ENCODE data around the gene RBBP4. TPM values are rescaled to one million over a fixed set of nuclear protein-coding genes. Genes with fewer than 3 reads are reported as not detected.

The RBBP4 gene
- polyA plus RNA-seq, 1 donor from 2014 or later, result 270 TPM

- Histone ChIP-seq H3K27ac (ENCODE audit: low read length) (no peak overlapping the region), H3K79me2 (replicated peaks; ENCODE audit: insufficient read depth, low read length) (no peaks in the 10 kb centered on the region)
- TF ChIP-seq RAD21 (conservative IDR thresholded peaks at IDR 0.05) (no peak), POLR2AphosphoS5 (IDR thresholded peaks at IDR 0.05) (no peak), EP300 (conservative IDR thresholded peaks at IDR 0.05; ENCODE audit: poor library complexity, severe bottlenecking) (no peak), TAF1 (IDR thresholded peaks at IDR 0.05; ENCODE audit: low read depth) (no peak), EZH2 (IDR thresholded peaks at IDR 0.05; ENCODE audit: borderline replicate concordance, insufficient read depth, low read length, poor library complexity, severe bottlenecking) (no peak), MXI1 (conservative IDR thresholded peaks at IDR 0.05; ENCODE audit: poor library complexity, severe bottlenecking) (no peak), CTCF (IDR thresholded peaks at IDR 0.05; ENCODE audit: poor library complexity, severe bottlenecking) (no peak), REST (IDR thresholded peaks at IDR 0.05; ENCODE audit: borderline replicate concordance) (no peak), SMC3 (conservative IDR thresholded peaks at IDR 0.05; ENCODE audit: poor library complexity) (no peak)
These were observed 42.6 kb downstream of the RBBP4 start for GRCh38 chr1:32693455-32694174.

GRCh38 chr1:32695098-32695904, 44.3 kb downstream of the RBBP4 start:
- Histone ChIP-seq H3K9ac (ENCODE audit: low read length) (no peak overlapping the region), H3K36me3 (ENCODE audit: insufficient read depth, low read length) (no peaks in the 10 kb centered on the region), H3K79me2 (replicated peaks; ENCODE audit: insufficient read depth, low read length) (no peaks in the 10 kb centered on the region), H3K9me3 (ENCODE audit: low read length) (no peaks in the 10 kb centered on the region), H3K9me2 (ENCODE audit: insufficient read depth, low read length) (no peaks in the 10 kb centered on the region), H3K27ac (ENCODE audit: low read length) (no peak overlapping the region), H2AFZ (ENCODE audit: low read depth, low read length) (no peak overlapping the region), H4K20me1 (ENCODE audit: insufficient read depth) (no peaks in the 10 kb centered on the region), H3K4me3 (ENCODE audit: low read length) (no peak overlapping the region), H3K27me3 (ENCODE audit: insufficient read depth, low read depth, low read length) (no peaks in the 10 kb centered on the region), H3F3A (ENCODE audit: insufficient read depth, low read length, poor library complexity, severe bottlenecking) (no peaks in the 10 kb centered on the region), H3K4me2 (ENCODE audit: low read length) (no peak overlapping the region)
- TF ChIP-seq CTCF (IDR thresholded peaks at IDR 0.05; ENCODE audit: poor library complexity, severe bottlenecking) (no peak), REST (IDR thresholded peaks at IDR 0.05; ENCODE audit: borderline replicate concordance) (no peak), MXI1 (conservative IDR thresholded peaks at IDR 0.05; ENCODE audit: poor library complexity, severe bottlenecking) (no peak), EZH2 (IDR thresholded peaks at IDR 0.05; ENCODE audit: borderline replicate concordance, insufficient read depth, low read length, poor library complexity, severe bottlenecking) (no peak), RAD21 (conservative IDR thresholded peaks at IDR 0.05) (no peak), EP300 (conservative IDR thresholded peaks at IDR 0.05; ENCODE audit: poor library complexity, severe bottlenecking) (no peak), POLR2AphosphoS5 (IDR thresholded peaks at IDR 0.05) (no peak), SMC3 (conservative IDR thresholded peaks at IDR 0.05; ENCODE audit: poor library complexity) (no peak), TAF1 (IDR thresholded peaks at IDR 0.05; ENCODE audit: low read depth) (no peak)

More at GRCh38 chr1:32693455-32694174, 42.6 kb downstream of the RBBP4 start:
- Histone ChIP-seq H4K20me1 (ENCODE audit: insufficient read depth) (no peaks in the 10 kb centered on the region), H3K4me3 (ENCODE audit: low read length) (no peak overlapping the region), H3F3A (ENCODE audit: insufficient read depth, low read length, poor library complexity, severe bottlenecking) (no peaks in the 10 kb centered on the region), H3K9me3 (ENCODE audit: low read length) (no peaks in the 10 kb centered on the region), H3K27me3 (ENCODE audit: insufficient read depth, low read depth, low read length) (no peaks in the 10 kb centered on the region), H3K36me3 (ENCODE audit: insufficient read depth, low read length) (no peaks in the 10 kb centered on the region), H3K9me2 (ENCODE audit: insufficient read depth, low read length) (no peaks in the 10 kb centered on the region), H3K4me2 (ENCODE audit: low read length) (no peak overlapping the region), H3K9ac (ENCODE audit: low read length) (no peak overlapping the region), H2AFZ (ENCODE audit: low read depth, low read length) (no peak overlapping the region)
